HL-60 (cell line): ENCODE measurements around the gene VWA5B2.

Experiments
- DNase-seq, 2 experiments: peaks; one replicate each; pipeline ENCODE4 v3.0.0-alpha.2; 2010 to 2020; ENCODE audit warnings: low read depth in 1 of 2, low spot score in 1 of 2
- H3K27ac ChIP-seq: fragments of 250-450 bp; sonication (Bioruptor Pico); replicated peaks from 2 replicates; pipeline ENCODE4 v1.5.1; 2020; ENCODE audit warnings: mild to moderate bottlenecking, moderate library complexity
- H3K27me3 ChIP-seq: fragments of 250-450 bp; sonication (Bioruptor Pico); 2 replicates; pipeline ENCODE4 v1.5.1; 2021; ENCODE audit warnings: mild to moderate bottlenecking, moderate library complexity; ENCODE audit not compliant: insufficient read depth, poor library complexity, severe bottlenecking
- H3K4me3 ChIP-seq: replicated peaks from 2 replicates; pipeline ENCODE4 v1.5.1; 2011; ENCODE audit warnings: mild to moderate bottlenecking, control low read depth, low read length; ENCODE audit not compliant: insufficient read depth
- CTCF ChIP-seq: IDR thresholded peaks from one replicate; pipeline ENCODE4 v1.5.1; 2011; ENCODE audit warnings: low read length, control low read depth, inconsistent platforms; ENCODE audit not compliant: insufficient read depth
- GABPA ChIP-seq: IDR thresholded peaks from 2 replicates; pipeline ENCODE4 v1.6.1; 2012; ENCODE audit warnings: low read depth
- POLR2AphosphoS5 ChIP-seq: IDR thresholded peaks from 2 replicates; pipeline ENCODE4 v1.6.1; 2012; ENCODE audit warnings: low read depth
- REST ChIP-seq: IDR thresholded peaks from 2 replicates; pipeline ENCODE4 v1.6.1; 2012; ENCODE audit warnings: low read depth; ENCODE audit not compliant: insufficient replicate concordance
- SPI1 ChIP-seq: IDR thresholded peaks from 2 replicates; pipeline ENCODE4 v1.6.1; 2012; ENCODE audit warnings: low read depth, mild to moderate bottlenecking, borderline replicate concordance

Gene VWA5B2

GRCh38 chr3:184211297-184211696 lies 18.1 kb upstream of the VWA5B2 start:
- DNase-seq: no peak
- Histone ChIP-seq H3K4me3 (no peak overlapping the region), H3K27ac (no peak overlapping the region), H3K27me3 (peaks cover 7% of the 10 kb centered on the region)
- no peak for TF ChIP-seq SPI1
- TF ChIP-seq CTCF: no peak
- no peak for TF ChIP-seq GABPA
- no peak for TF ChIP-seq POLR2AphosphoS5
- TF ChIP-seq REST: no peak

GRCh38 chr3:184211718-184212117 lies 17.7 kb upstream of the VWA5B2 start:
- H3K27me3 ChIP-seq: peaks cover 7% of the 10 kb centered on the region
- TF ChIP-seq CTCF (no peak), POLR2AphosphoS5 (no peak), GABPA (no peak), SPI1 (no peak), REST (no peak)
- H3K4me3 ChIP-seq: no peak overlapping the region
- no peak overlapping the region for H3K27ac ChIP-seq
- no peak for DNase-seq

GRCh38 chr3:184218814-184219213 lies 10.6 kb upstream of the VWA5B2 start:
- Histone ChIP-seq H3K27ac (no peak overlapping the region), H3K4me3 (no peak overlapping the region), H3K27me3 (peaks cover 5% of the 10 kb centered on the region)
- no peak for DNase-seq
- TF ChIP-seq REST: no peak
- no peak for TF ChIP-seq CTCF
- peak; percentile 46; the same call in 1 of the 2 replicates for TF ChIP-seq SPI1
